ENCODE results near the gene SERPINA12. TPM values are rescaled to one million over a fixed set of nuclear protein-coding genes. Genes with fewer than 3 reads are reported as not detected.

SERPINA12 gene
- polyA plus RNA-seq, 1 donor (not counting 4 experiments of a cell fraction or from before 2014, with no cell fraction given) = 0.26 TPM

GRCh38 chr14:94494085-94494484 lies 15.2 kb downstream of the SERPINA12 start:
- Histone ChIP-seq H3K36me3 (ENCODE audit: control insufficient read depth in 2 of 2, extremely low read depth in 1 of 2, insufficient read depth in 2 of 2, low read length in 2 of 2) (no peaks in the 10 kb centered on the region), H2AFZ (ENCODE audit: control insufficient read depth, low read length) (no peak overlapping the region), H3K27me3 (ENCODE audit: control insufficient read depth, extremely low read depth, insufficient read depth, low read length) (peaks cover 3% of the 10 kb centered on the region), H3K9me3 (ENCODE audit: control insufficient read depth, low read depth, low read length) (no peaks in the 10 kb centered on the region), H3K79me2 (ENCODE audit: control insufficient read depth, insufficient read depth, low read length) (no peaks in the 10 kb centered on the region), H3K4me2 (ENCODE audit: control insufficient read depth, extremely low read depth, insufficient read depth, low read depth, low read length) (no peak overlapping the region), H4K20me1 (ENCODE audit: control insufficient read depth, extremely low read depth, insufficient read depth, low read length) (no peaks in the 10 kb centered on the region), H3K9ac (ENCODE audit: control insufficient read depth, extremely low read depth, insufficient read depth, low read length) (no peak overlapping the region), H3K4me1 (ENCODE audit: control insufficient read depth, extremely low read depth, insufficient read depth, low read length) (no peaks in the 10 kb centered on the region), H3K4me3 (ENCODE audit: control insufficient read depth in 2 of 3, extremely low read depth in 1 of 3, insufficient read depth in 2 of 3, low read depth in 1 of 3, low read length in 3 of 3) (no peak overlapping the region), H3K27ac (ENCODE audit: control insufficient read depth, insufficient read depth, low read length) (no peak overlapping the region), H3K9me1 (ENCODE audit: control insufficient read depth, extremely low read depth, insufficient read depth, low read length) (no peaks in the 10 kb centered on the region)
- DNase-seq (ENCODE audit: low read depth, low spot score) = no peak
- FAIRE-seq = no peak
- TF ChIP-seq CTCF (optimal IDR thresholded peaks at IDR 0.05 in 1 of 3, IDR thresholded peaks at IDR 0.05 in 1 of 3, conservative IDR thresholded peaks at IDR 0.05 in 1 of 3; ENCODE audit: extremely low read depth in 1 of 3, insufficient read depth in 2 of 3, low read length in 3 of 3) (no peak), EZH2 (IDR thresholded peaks at IDR 0.05; ENCODE audit: low read length) (no peak)
- dilution Hi-C loops (cut with MboI; ENCODE audit: extremely low pct_ligation_motif_present, low sequenced_read_pairs) = no loop called here

- dilution Hi-C loops (cut with MboI; ENCODE audit: extremely low pct_ligation_motif_present, low sequenced_read_pairs) = no loop called here
- H3K36me3 ChIP-seq (ENCODE audit: control insufficient read depth in 2 of 2, extremely low read depth in 1 of 2, insufficient read depth in 2 of 2, low read length in 2 of 2) = no peaks in the 10 kb centered on the region
- FAIRE-seq = no peak
- no peaks in the 10 kb centered on the region for H3K9me3 ChIP-seq (ENCODE audit: control insufficient read depth, low read depth, low read length)
- H3K4me1 ChIP-seq (ENCODE audit: control insufficient read depth, extremely low read depth, insufficient read depth, low read length) = no peaks in the 10 kb centered on the region
- no peak for DNase-seq (ENCODE audit: low read depth, low spot score)
- H3K9me1 ChIP-seq (ENCODE audit: control insufficient read depth, extremely low read depth, insufficient read depth, low read length) = no peaks in the 10 kb centered on the region
- H3K79me2 ChIP-seq (ENCODE audit: control insufficient read depth, insufficient read depth, low read length) = no peaks in the 10 kb centered on the region
- peaks cover 3% of the 10 kb centered on the region for H3K27me3 ChIP-seq (ENCODE audit: control insufficient read depth, extremely low read depth, insufficient read depth, low read length)
- H2AFZ ChIP-seq (ENCODE audit: control insufficient read depth, low read length) = no peak overlapping the region
- TF ChIP-seq EZH2 (IDR thresholded peaks at IDR 0.05; ENCODE audit: low read length) = no peak
- TF ChIP-seq CTCF (optimal IDR thresholded peaks at IDR 0.05 in 1 of 3, IDR thresholded peaks at IDR 0.05 in 1 of 3, conservative IDR thresholded peaks at IDR 0.05 in 1 of 3; ENCODE audit: extremely low read depth in 1 of 3, insufficient read depth in 2 of 3, low read length in 3 of 3) = no peak
- no peak overlapping the region for H3K9ac ChIP-seq (ENCODE audit: control insufficient read depth, extremely low read depth, insufficient read depth, low read length)
- H3K27ac ChIP-seq (ENCODE audit: control insufficient read depth, insufficient read depth, low read length) = no peak overlapping the region
- H3K4me3 ChIP-seq (ENCODE audit: control insufficient read depth in 2 of 3, extremely low read depth in 1 of 3, insufficient read depth in 2 of 3, low read depth in 1 of 3, low read length in 3 of 3) = no peak overlapping the region
- H4K20me1 ChIP-seq (ENCODE audit: control insufficient read depth, extremely low read depth, insufficient read depth, low read length) = no peaks in the 10 kb centered on the region
- no peak overlapping the region for H3K4me2 ChIP-seq (ENCODE audit: control insufficient read depth, extremely low read depth, insufficient read depth, low read depth, low read length)
These were observed 17.8 kb downstream of the SERPINA12 start for GRCh38 chr14:94491511-94491910.

All from keratinocyte (primary cell).